Adipose tissue (tissue), 3 donors: ENCODE results near the gene ACTRT2. TPM values are rescaled to one million over a fixed set of nuclear protein-coding genes. Genes with fewer than 3 reads are reported as not detected.

Experiments
- H3K27ac ChIP-seq: one replicate; pipeline ENCODE4 v1.5.1; 2013; ENCODE audit warnings: low read depth, low read length
- WGBS, 3 donors: extraction: QIAGEN DNeasy Blood & Tissue Kit; methylation state at CpG; one replicate each; pipeline ENCODE4 v1.1.7; 2013; 5-methylcytosine and 5-hydroxymethylcytosine counted together
- polyA plus RNA-seq, 3 donors: library from polyadenylated mRNA; stranded (reverse); fragments of 200-250 nt; gene quantifications; one replicate each; pipeline ENCODE4 v1.2.3, GENCODE V29; 2013
- donor health status: healthy with polysubstance abuse.
- donor health status: Bipolar disorder and iron deficiency.
- donor health status: healthy.

ACTRT2 gene
- polyA plus RNA-seq, 3 donors = not detected

DNA sequence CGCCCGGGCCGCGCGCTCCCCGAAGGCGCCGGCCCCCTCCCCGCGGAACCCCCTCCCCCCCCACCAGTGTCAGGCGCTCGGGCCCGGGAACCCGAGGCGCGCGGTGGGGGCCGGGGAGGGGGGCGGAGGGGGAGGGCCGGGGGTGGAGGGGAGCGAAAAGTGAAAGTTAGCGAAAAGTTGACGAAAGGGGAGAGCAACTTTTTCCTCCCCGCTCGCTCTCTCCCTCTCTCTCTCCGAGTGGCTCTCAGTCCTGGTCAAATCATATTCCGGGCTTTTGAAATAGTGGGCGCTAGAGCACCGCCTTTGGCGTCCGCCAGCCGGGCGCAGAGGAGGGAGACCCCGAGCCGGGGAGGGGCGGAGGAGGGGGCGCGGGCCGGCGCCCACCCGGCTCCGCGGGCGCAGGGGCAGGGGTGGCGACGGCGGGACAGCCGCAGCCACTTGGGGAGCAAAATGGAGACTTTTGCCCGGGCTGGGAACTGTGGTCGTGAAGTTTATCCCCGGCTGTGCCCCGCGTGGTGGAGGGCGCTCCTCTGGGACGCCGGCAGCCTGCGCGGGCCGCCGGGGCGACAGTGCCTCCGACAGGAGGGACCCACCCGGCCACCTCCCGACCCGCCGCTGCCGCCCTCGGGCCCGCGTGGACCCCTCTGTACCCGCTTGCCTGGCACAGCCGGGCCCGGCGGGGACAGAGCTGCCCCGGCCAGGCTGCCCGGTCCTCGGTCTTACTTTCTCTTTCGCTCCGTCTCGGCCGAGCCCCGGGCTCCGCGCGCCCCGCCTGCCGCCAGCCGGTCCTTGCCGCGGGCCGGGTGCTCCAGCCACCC, 48.4 kb downstream of the ACTRT2 start:
- no peak overlapping the region for H3K27ac ChIP-seq
- WGBS, 3 donors = 1% methylated on average over 25 to 88 of the region's 91 CpGs

GRCh38 chr1:3070309-3070643, 49.0 kb downstream of the ACTRT2 start:
- H3K27ac ChIP-seq = no peak overlapping the region
- WGBS, 3 donors = 0 to 1% (median 1%) methylated on average over 35 to 57 of the region's 57 CpGs

DNA sequence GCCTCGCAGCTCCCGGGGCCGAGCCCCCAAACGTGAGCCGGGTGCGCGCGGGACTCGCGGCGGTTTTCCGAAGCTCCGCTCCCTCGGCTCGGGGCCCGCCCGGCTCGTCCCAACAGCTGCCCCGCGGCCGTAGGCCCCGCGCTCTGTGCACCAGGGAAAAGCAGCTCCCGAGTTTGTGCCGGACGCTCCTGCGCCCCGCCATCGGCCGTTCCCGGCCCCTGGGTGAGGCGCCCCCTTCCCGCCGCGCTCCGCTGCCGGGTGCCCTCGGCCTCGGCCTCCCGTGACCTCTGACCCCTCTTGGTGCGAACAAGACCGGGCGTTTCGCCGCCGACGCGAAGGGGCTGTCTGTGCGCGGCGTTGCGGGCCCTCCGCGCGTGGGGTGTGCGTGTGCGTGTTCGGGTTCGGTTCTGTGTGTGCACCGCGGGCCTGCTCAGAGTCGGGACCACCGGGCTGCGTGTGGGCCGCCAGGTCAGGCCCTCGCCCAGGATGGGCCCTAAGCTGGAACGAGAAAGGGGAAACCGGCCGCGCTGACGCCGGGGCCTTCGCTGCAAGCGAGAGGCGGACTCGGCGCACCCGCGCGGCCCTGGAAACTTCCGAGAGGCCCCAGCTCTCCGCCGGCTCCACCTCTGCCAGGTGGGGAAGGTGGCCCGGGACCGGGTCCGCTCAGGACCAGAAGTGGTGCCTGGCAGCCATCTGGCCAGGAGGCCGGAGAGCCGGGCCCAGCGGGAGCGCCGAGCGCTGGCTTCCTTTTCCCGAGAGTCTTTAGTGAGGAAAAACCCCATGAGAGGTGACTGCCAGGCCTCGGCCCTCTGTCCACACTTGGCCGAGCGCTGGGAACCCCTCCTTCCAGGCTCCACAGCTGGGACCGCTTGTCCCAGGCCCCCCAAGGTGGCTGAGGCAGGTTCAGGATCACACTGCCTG, 49.6 kb downstream of the ACTRT2 start:
- 4 to 9% (median 8%) methylated on average over 83 to 97 of the region's 97 CpGs for WGBS, 3 donors
- H3K27ac ChIP-seq = no peak overlapping the region

GRCh38 chr1:3071565-3072390, 50.5 kb downstream of the ACTRT2 start:
- WGBS, 3 donors = 26 to 65% (median 60%) methylated on average over 17 of the region's 17 CpGs

More at GRCh38 chr1:3071565-3072390, 50.5 kb downstream of the ACTRT2 start:
- H3K27ac ChIP-seq = no peak overlapping the region

Other genes with a start within 250 kb of the ACTRT2 start
- gene TTC34, start 219.8 kb upstream of the ACTRT2 start, polyA plus RNA-seq = under 1 TPM; 0.15 to 0.22 (median 0.16) TPM
- 1 to 10 TPM; 1.6 to 3.6 (median 1.6) TPM for gene PRDM16, start 47.7 kb downstream of the ACTRT2 start, polyA plus RNA-seq